Measurements from ENCODE around the gene POLA2.
"Not testable (repeated sequence)": the region's sequence is repeated elsewhere in the genome, so short reads cannot be mapped to it uniquely, and the experiment has no call there.

POLA2 gene

DNA sequence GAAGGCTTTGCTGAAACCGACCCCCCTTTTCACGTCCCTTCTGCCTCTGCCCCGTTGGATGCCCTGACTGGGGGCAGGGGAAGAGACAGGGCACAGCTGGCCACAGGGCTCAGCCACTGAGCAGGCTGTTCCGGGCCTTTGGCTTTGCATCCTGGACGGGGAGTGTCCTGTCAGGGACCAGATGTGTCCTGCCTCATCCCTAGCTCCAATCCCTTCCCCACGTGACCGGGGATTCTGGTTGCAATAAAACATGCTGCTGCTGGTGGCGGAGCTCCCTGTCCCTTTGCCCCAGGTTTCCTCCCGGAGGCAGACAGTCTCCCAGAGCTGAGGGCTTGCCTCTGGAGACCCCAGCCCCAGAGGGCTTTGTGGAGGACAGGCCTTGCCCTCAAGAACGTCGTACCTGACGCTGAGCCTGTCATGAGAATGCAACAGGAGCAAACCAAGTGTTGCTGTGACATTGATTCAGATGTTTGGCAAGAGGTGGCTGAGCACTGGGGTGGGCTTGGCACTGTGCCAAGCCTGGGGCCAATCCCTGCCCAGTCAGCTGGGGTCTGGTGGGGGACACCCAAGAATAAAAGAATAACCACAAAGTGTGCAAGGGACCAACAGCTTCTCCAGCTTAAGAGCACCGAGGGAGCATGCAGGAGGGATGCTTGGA lies 60.2 kb downstream of the POLA2 start:
- intact Hi-C loops (cut with DNase I) = no loop called here
- peak in 2 of 10 donors; percentile 55 to 64 for DNase-seq

DNA sequence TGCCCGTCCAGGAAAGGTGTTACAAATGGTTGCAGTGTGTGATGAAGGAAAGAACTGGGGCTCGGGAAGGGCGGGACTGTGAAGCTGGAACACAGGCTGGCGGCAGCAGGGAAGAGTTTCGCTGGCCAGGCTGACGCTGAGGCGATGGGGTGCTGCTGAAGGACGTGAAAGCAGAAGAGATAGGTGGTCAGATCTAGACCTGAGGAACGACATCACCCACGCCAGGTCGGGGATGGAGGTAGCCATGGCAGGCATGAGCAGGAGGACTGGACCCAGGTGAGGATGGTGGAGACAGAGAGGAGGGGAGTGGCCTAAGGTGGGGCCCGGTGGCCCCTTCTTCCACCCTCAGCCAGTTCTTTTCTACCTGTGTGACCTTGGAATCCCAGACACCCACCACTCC lies 62.1 kb downstream of the POLA2 start:
- intact Hi-C loops (cut with DNase I) = no loop called here
- DNase-seq = peak in 2 of 10 donors; percentile 66 to 67

GRCh38 chr11:65325435-65325834 lies 63.7 kb downstream of the POLA2 start:
- no peak for DNase-seq
- intact Hi-C loops (cut with DNase I) = no loop called here

DNA sequence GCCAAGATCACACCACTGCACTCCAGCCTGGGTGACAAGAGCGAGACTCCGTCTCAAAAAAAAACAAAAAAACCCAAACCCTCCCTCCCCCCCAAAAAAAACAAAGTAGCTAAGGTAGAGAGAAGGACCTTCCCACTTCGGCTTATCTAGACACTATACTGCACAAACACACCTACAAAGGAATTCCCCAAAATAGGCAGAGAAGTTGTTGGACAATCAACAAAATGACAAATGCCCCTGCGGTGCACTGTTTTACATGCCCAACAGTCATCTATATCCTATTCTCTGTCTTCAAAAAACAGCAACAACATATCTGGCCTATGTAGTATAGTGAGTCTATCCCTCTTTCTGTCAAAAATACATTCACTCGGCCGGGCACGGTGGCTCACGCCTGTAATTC lies 65.3 kb downstream of the POLA2 start:
- intact Hi-C loops (cut with DNase I) = no loop called here
- no peak for DNase-seq

- intact Hi-C loops (cut with DNase I) = no loop called here
- DNase-seq = no peak
These were observed 67.7 kb downstream of the POLA2 start for GRCh38 chr11:65329478-65329877.

DNA sequence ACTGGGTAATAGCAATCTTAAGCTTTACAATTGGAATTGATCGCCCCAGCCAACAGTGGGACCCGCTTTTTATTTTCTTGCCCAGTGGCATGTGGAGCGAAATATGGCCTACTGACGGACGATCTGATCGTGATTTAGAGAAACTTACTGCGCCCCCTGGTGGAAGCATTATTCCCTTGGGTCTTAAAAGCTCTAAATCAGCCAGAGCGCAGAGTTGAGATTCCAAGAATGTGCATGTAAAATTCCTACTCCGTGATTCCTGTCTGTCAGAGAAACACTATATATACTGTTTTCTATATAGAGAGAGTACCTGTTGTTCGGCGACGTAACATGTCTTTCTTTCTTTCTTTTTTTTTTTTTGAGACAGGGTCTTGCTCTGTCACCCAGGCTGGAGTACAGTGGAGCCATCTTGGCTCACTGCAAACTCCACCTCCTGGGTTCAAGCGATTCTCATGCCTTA lies 68.2 kb downstream of the POLA2 start:
- DNase-seq = peak in 7 of 10 donors; percentile 79 to 93 (median 85)
- intact Hi-C loops (cut with DNase I) = loop anchor here (1.0 kb wide), 1 partner anchor 55 kb away; no protein-coding TSS in a partner anchor

- DNase-seq = no peak
- intact Hi-C loops (cut with DNase I) = loop anchor here (1.0 kb wide), 1 partner anchor 55 kb away; no protein-coding TSS in a partner anchor
These were observed 68.8 kb downstream of the POLA2 start for GRCh38 chr11:65330544-65330943.

DNA sequence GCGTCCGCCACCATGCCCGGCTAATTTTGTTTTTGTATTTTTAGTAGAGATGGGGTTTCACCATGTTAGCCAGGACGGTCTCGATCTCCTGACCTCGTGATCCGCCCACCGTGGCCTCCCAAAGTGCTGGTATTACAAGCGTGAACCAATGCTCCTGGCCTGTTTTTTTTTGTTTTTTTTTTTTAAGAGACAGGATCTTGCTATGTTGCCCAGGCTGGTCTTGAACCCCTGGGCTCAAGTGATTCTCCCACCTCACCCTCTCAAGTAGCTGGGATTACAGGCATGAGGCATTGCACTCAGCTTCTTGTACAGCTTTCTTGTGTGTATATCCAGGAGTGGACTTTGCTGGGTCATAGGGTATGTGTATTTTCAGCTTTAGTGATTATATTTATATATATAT lies 70.8 kb downstream of the POLA2 start:
- DNase-seq = peak in 1 of 10 donors; percentile 2
- intact Hi-C loops (cut with DNase I) = not testable (repeated sequence)

DNA sequence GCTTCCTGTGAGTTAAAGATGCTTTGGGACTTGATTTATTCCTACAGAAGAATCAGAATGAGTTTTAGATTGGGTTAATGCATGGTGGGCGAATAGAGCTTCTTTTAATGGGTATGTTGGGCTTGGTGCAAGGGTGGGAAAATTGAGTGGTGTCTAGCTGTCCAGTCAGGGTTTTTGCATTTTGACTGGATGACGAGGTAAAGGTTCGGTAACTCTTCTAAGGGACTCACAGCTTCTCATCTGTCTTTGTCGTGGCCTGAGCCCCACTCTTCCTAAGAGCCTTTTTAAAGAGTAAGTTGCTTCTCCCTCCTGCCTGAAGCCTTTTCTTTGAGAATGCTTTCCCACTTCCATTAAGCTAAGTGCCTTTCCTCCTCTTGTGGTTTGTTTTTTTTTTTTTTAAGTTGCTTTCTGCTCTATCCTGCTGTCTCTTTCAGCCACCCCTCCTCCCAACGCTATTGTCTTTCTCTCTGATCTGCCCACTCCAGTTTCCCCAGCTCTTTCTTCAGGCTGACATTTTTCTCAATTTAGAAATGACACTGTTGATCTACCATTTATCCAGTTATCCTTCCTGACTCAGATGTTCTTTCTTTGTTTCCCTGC lies 73.0 kb downstream of the POLA2 start:
- intact Hi-C loops (cut with DNase I) = no loop called here
- peak in 1 of 10 donors; percentile 14 for DNase-seq

GRCh38 chr11:65338676-65339075 lies 76.9 kb downstream of the POLA2 start:
- no peak for DNase-seq
- intact Hi-C loops (cut with DNase I) = no loop called here

DNA sequence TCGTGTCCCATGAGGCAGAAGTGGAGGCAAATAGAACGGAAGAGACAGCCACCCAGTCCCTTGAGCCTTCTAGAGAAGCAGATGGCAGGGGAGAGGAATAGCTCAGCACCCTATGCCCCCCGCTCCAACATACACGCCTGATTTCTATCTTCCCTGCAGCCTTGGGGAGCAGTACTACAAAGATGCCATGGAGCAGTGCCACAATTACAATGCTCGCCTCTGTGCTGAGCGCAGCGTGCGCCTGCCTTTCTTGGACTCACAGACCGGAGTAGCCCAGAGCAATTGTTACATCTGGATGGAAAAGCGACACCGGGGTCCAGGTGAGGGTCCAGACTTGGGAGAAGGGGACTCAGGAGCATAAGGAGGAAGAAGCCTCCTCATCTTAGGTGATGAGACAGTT lies 78.5 kb downstream of the POLA2 start:
- DNase-seq = peak in 2 of 10 donors; percentile 46 to 90
- intact Hi-C loops (cut with DNase I) = no loop called here

- intact Hi-C loops (cut with DNase I) = no loop called here
- no peak for DNase-seq
These were observed 80.1 kb downstream of the POLA2 start for GRCh38 chr11:65341856-65342255.
